ACC112 (cell line): ENCODE measurements around the gene PFKL.
"Not testable (repeated sequence)": the region's sequence is repeated elsewhere in the genome, so short reads cannot be mapped to it uniquely, and the experiment has no call there.

Experiments
- H2AFZ ChIP-seq: fragments of 200-600 bp; sonication (generic); one replicate; pipeline ENCODE4 v1.6.0; 2017; ENCODE audit warnings: antibody characterized with exemption, low read length; ENCODE audit not compliant: unreplicated experiment
- H3K27ac ChIP-seq: fragments of 200-600 bp; sonication (generic); 2 replicates; pipeline ENCODE4 v1.5.1; 2014; ENCODE audit warnings: low read depth, mild to moderate bottlenecking, antibody characterized with exemption, low read length, moderate library complexity
- H3K27me3 ChIP-seq: fragments of 200-600 bp; sonication (generic); 2 replicates; pipeline ENCODE4 v1.6.1; 2014; ENCODE audit warnings: mild to moderate bottlenecking, antibody characterized with exemption, low read length, moderate library complexity, mixed read lengths; ENCODE audit not compliant: insufficient read depth
- H3K36me3 ChIP-seq: fragments of 200-600 bp; sonication (generic); 2 replicates; pipeline ENCODE4 v1.6.1; 2016; ENCODE audit warnings: mild to moderate bottlenecking, antibody characterized with exemption, low read length, moderate library complexity, mixed read lengths; ENCODE audit not compliant: insufficient read depth
- H3K4me1 ChIP-seq: fragments of 200-600 bp; sonication (generic); one replicate; pipeline ENCODE4 v1.6.1; 2016; ENCODE audit warnings: low read length, mixed read lengths; ENCODE audit not compliant: insufficient read depth, unreplicated experiment, control insufficient read depth
- H3K4me3 ChIP-seq: fragments of 200-600 bp; sonication (generic); 2 replicates; pipeline ENCODE4 v1.5.1; 2014; ENCODE audit warnings: mild to moderate bottlenecking, low read depth, low read length
- H3K79me2 ChIP-seq: fragments of 200-600 bp; sonication (generic); one replicate; pipeline ENCODE4 v1.6.0; 2016; ENCODE audit warnings: low read length; ENCODE audit not compliant: control insufficient read depth, unreplicated experiment, insufficient read depth

Gene PFKL

GRCh38 chr21:44337941-44338895 lies 38.4 kb downstream of the PFKL start:
- H2AFZ ChIP-seq, result no peak overlapping the region
- H3K4me3 ChIP-seq, result peak overlapping the region; percentile 83
- no peaks in the 10 kb centered on the region for H3K27me3 ChIP-seq
- no peaks in the 10 kb centered on the region for H3K79me2 ChIP-seq
- H3K36me3 ChIP-seq, result no peaks in the 10 kb centered on the region
- peaks cover 13% of the 10 kb centered on the region for H3K4me1 ChIP-seq
- peak overlapping the region; percentile 32; the same call in 1 of the 2 replicates for H3K27ac ChIP-seq

GRCh38 chr21:44338971-44339910 lies 39.4 kb downstream of the PFKL start, which contains the start of gene CFAP410:
Gene CFAP410, minus strand, starts transcription at chr21:44339390. Its CDS starts 196 bp downstream, at chr21:44339194.
- H3K27me3 ChIP-seq, result no peaks in the 10 kb centered on the region

GRCh38 chr21:44341726-44342458 lies 42.0 kb downstream of the PFKL start:
- H2AFZ ChIP-seq, H3K79me2 ChIP-seq, H3K27me3 ChIP-seq, H3K4me3 ChIP-seq, H3K36me3 ChIP-seq, H3K27ac ChIP-seq: not testable (repeated sequence)
- peaks cover 13% of the 10 kb centered on the region for H3K4me1 ChIP-seq

More at GRCh38 chr21:44338971-44339910, 39.4 kb downstream of the PFKL start, which contains the start of gene CFAP410:
- Histone ChIP-seq H3K79me2 (no peaks in the 10 kb centered on the region), H3K4me3 (peak within 1 kb of the TSS; percentile 95), H3K4me1 (peaks cover 13% of the 10 kb centered on the region), H2AFZ (peak within 1 kb of the TSS; percentile 92), H3K36me3 (no peaks in the 10 kb centered on the region), H3K27ac (peak within 1 kb of the TSS; percentile 100)

GRCh38 chr21:44342981-44343380 lies 43.1 kb downstream of the PFKL start:
- not testable (repeated sequence) for H3K79me2 ChIP-seq, H3K36me3 ChIP-seq, H2AFZ ChIP-seq, H3K27me3 ChIP-seq, H3K27ac ChIP-seq, H3K4me1 ChIP-seq, H3K4me3 ChIP-seq

GRCh38 chr21:44344541-44345183 lies 44.8 kb downstream of the PFKL start:
- H3K4me3 ChIP-seq, result no peak overlapping the region
- H3K79me2 ChIP-seq, result no peaks in the 10 kb centered on the region
- H3K4me1 ChIP-seq, result peaks cover 5% of the 10 kb centered on the region
- H3K36me3 ChIP-seq, result no peaks in the 10 kb centered on the region
- H3K27me3 ChIP-seq, result peaks cover 22% of the 10 kb centered on the region
- no peak overlapping the region for H3K27ac ChIP-seq
- H2AFZ ChIP-seq, result no peak overlapping the region

GRCh38 chr21:44345495-44345894 lies 45.6 kb downstream of the PFKL start:
- peaks cover 26% of the 10 kb centered on the region for H3K27me3 ChIP-seq
- H3K4me1 ChIP-seq, result no peaks in the 10 kb centered on the region
- H3K27ac ChIP-seq, result no peak overlapping the region
- no peak overlapping the region for H2AFZ ChIP-seq
- no peak overlapping the region for H3K4me3 ChIP-seq
- H3K79me2 ChIP-seq, result no peaks in the 10 kb centered on the region
- H3K36me3 ChIP-seq, result no peaks in the 10 kb centered on the region

- Histone ChIP-seq H3K4me1 (no peaks in the 10 kb centered on the region), H3K27ac (no peak overlapping the region), H3K36me3 (no peaks in the 10 kb centered on the region), H3K79me2 (no peaks in the 10 kb centered on the region), H2AFZ (no peak overlapping the region), H3K27me3 (peaks cover 48% of the 10 kb centered on the region), H3K4me3 (no peak overlapping the region)
Observed at GRCh38 chr21:44347911-44348451, 48.1 kb downstream of the PFKL start.

- H3K36me3 ChIP-seq, result no peaks in the 10 kb centered on the region
- H3K79me2 ChIP-seq, result no peaks in the 10 kb centered on the region
- no peak overlapping the region for H3K27ac ChIP-seq
- no peak overlapping the region for H2AFZ ChIP-seq
- peaks cover 55% of the 10 kb centered on the region for H3K27me3 ChIP-seq
- no peak overlapping the region for H3K4me3 ChIP-seq
- no peaks in the 10 kb centered on the region for H3K4me1 ChIP-seq
Observed at GRCh38 chr21:44348861-44349260, 49.0 kb downstream of the PFKL start.

GRCh38 chr21:44349416-44349846 lies 49.6 kb downstream of the PFKL start:
- Histone ChIP-seq H3K4me1 (no peaks in the 10 kb centered on the region), H3K27me3 (peaks cover 61% of the 10 kb centered on the region), H3K4me3 (no peak overlapping the region), H2AFZ (no peak overlapping the region), H3K36me3 (no peaks in the 10 kb centered on the region), H3K79me2 (no peaks in the 10 kb centered on the region), H3K27ac (no peak overlapping the region)
